Activated naive CD8-positive, alpha-beta T cell treated with anti-CD3 and anti-CD28 coated beads, Interleukin-2, amount 50 U/mL, for 24 hours (primary cell): ENCODE results near the gene ANKRD61.
"Not testable (repeated sequence)": the region's sequence is repeated elsewhere in the genome, so short reads cannot be mapped to it uniquely, and the experiment has no call there.

Experiments
- ATAC-seq: fragments of 150-1000 bp; cut with Tn5 transposase; one replicate; pipeline ENCODE4 v1.10.0; 2021
- DNase-seq: peaks from one replicate; pipeline ENCODE4 v3.0.0; 2021
- H3K27ac Mint-ChIP-seq: one replicate; pipeline ENCODE4 v1.8.0; 2021; ENCODE audit warnings: mild to moderate bottlenecking, mixed read lengths
- H3K27me3 Mint-ChIP-seq: one replicate; pipeline ENCODE4 v1.8.0; 2021; ENCODE audit warnings: mixed read lengths
- H3K36me3 Mint-ChIP-seq: one replicate; pipeline ENCODE4 v1.8.0; 2021; ENCODE audit warnings: low read depth, mixed read lengths
- H3K4me1 Mint-ChIP-seq: one replicate; pipeline ENCODE4 v1.8.0; 2021; ENCODE audit warnings: mixed read lengths
- H3K4me3 Mint-ChIP-seq: one replicate; pipeline ENCODE4 v1.8.0; 2021; ENCODE audit warnings: mild to moderate bottlenecking, moderate library complexity, mixed read lengths
- H3K9me3 Mint-ChIP-seq: one replicate; pipeline ENCODE4 v1.8.0; 2021; ENCODE audit warnings: mixed read lengths

Gene ANKRD61

GRCh38 chr7:6059941-6060340 lies 28.8 kb downstream of the ANKRD61 start:
- not testable (repeated sequence) for H3K27ac Mint-ChIP-seq, H3K27me3 Mint-ChIP-seq, DNase-seq, H3K9me3 Mint-ChIP-seq, ATAC-seq, H3K36me3 Mint-ChIP-seq, H3K4me3 Mint-ChIP-seq
- peaks cover 25% of the 10 kb centered on the region for H3K4me1 Mint-ChIP-seq

- no peaks in the 10 kb centered on the region for H3K9me3 Mint-ChIP-seq
- H3K4me1 Mint-ChIP-seq, result peaks cover 3% of the 10 kb centered on the region
- no peaks in the 10 kb centered on the region for H3K36me3 Mint-ChIP-seq
- no peaks in the 10 kb centered on the region for H3K27me3 Mint-ChIP-seq
- H3K27ac Mint-ChIP-seq, result no peak overlapping the region
- H3K4me3 Mint-ChIP-seq, result no peak overlapping the region
- ATAC-seq (no peak), DNase-seq (no peak)
Measured at GRCh38 chr7:6071406-6071805, 40.2 kb downstream of the ANKRD61 start.

- Mint-ChIP-seq H3K27me3 (no peaks in the 10 kb centered on the region), H3K4me1 (peaks cover 3% of the 10 kb centered on the region), H3K36me3 (no peaks in the 10 kb centered on the region), H3K27ac (no peak overlapping the region), H3K4me3 (no peak overlapping the region), H3K9me3 (no peaks in the 10 kb centered on the region)
- ATAC-seq, result no peak
- no peak for DNase-seq
Measured at GRCh38 chr7:6074612-6075380, 43.6 kb downstream of the ANKRD61 start.

GRCh38 chr7:6078548-6078947 lies 47.4 kb downstream of the ANKRD61 start:
- ATAC-seq, result no peak
- H3K4me1 Mint-ChIP-seq, result peaks cover 7% of the 10 kb centered on the region
- no peak overlapping the region for H3K4me3 Mint-ChIP-seq
- DNase-seq, result no peak
- H3K36me3 Mint-ChIP-seq, result no peaks in the 10 kb centered on the region
- H3K27ac Mint-ChIP-seq, result no peak overlapping the region
- H3K9me3 Mint-ChIP-seq, result no peaks in the 10 kb centered on the region
- H3K27me3 Mint-ChIP-seq, result no peaks in the 10 kb centered on the region

- not testable (repeated sequence) for H3K27me3 Mint-ChIP-seq, H3K27ac Mint-ChIP-seq, H3K36me3 Mint-ChIP-seq, H3K4me3 Mint-ChIP-seq, ATAC-seq, DNase-seq, H3K4me1 Mint-ChIP-seq, H3K9me3 Mint-ChIP-seq
Measured at GRCh38 chr7:6083047-6083446, 51.9 kb downstream of the ANKRD61 start.
